OCI-LY1 (cell line): ENCODE results near the gene MYO9A.

Experiments used
- H2AFZ ChIP-seq: fragments of 200-600 bp; sonication (generic), shearing (Covaris generic); 2 replicates; pipeline ENCODE4 v1.6.0; 2014; ENCODE audit warnings: antibody characterized with exemption, mild to moderate bottlenecking, low read length
- H3F3A ChIP-seq: fragments of 200-600 bp; sonication (generic), shearing (Covaris generic); 2 replicates; pipeline ENCODE4 v1.6.0; 2014; ENCODE audit warnings: mild to moderate bottlenecking, antibody characterized with exemption, low read length, moderate library complexity; ENCODE audit not compliant: insufficient read depth
- H3K27ac ChIP-seq: fragments of 200-600 bp; sonication (generic); 2 replicates; pipeline ENCODE4 v1.5.1; 2014; ENCODE audit warnings: low read length, mixed run types, mild to moderate bottlenecking, low read depth; ENCODE audit not compliant: poor library complexity, severe bottlenecking
- H3K27me3 ChIP-seq: fragments of 200-600 bp; sonication (generic); 2 replicates; pipeline ENCODE4 v1.6.0; 2014; ENCODE audit warnings: antibody characterized with exemption, mild to moderate bottlenecking, low read length, moderate library complexity; ENCODE audit not compliant: insufficient read depth
- H3K36me3 ChIP-seq: fragments of 200-600 bp; sonication (generic); 2 replicates; pipeline ENCODE4 v1.6.1; 2014; ENCODE audit warnings: mild to moderate bottlenecking, antibody characterized with exemption, low read length, moderate library complexity, mixed read lengths; ENCODE audit not compliant: insufficient read depth
- H3K4me1 ChIP-seq: fragments of 200-600 bp; sonication (generic); 2 replicates; pipeline ENCODE4 v1.5.1; 2014; ENCODE audit warnings: mild to moderate bottlenecking, low read length, moderate library complexity; ENCODE audit not compliant: insufficient read depth, severe bottlenecking
- H3K4me2 ChIP-seq: fragments of 200-600 bp; sonication (generic), shearing (Covaris generic); 2 replicates; pipeline ENCODE4 v1.6.1; 2014; ENCODE audit warnings: low read length
- H3K4me3 ChIP-seq: fragments of 200-600 bp; sonication (generic); 2 replicates; pipeline ENCODE4 v1.5.1; 2014; ENCODE audit warnings: low read length, low read depth, mild to moderate bottlenecking, mixed read lengths; ENCODE audit not compliant: poor library complexity, severe bottlenecking
- H3K79me2 ChIP-seq: fragments of 200-600 bp; shearing (Covaris generic); 2 replicates; pipeline ENCODE4 v1.6.1; 2016; ENCODE audit warnings: mixed run types, low read length, mixed read lengths; ENCODE audit not compliant: insufficient read depth
- H3K9ac ChIP-seq: fragments of 200-600 bp; sonication (generic), shearing (Covaris generic); 2 replicates; pipeline ENCODE4 v1.6.1; 2014; ENCODE audit warnings: mild to moderate bottlenecking, low read length, mixed read lengths
- H3K9me2 ChIP-seq: fragments of 200-600 bp; sonication (generic), shearing (Covaris generic); 2 replicates; pipeline ENCODE4 v1.6.1; 2014; ENCODE audit warnings: low read depth, mild to moderate bottlenecking, low read length, mixed read lengths
- H3K9me3 ChIP-seq: fragments of 200-600 bp; shearing (Covaris generic); 2 replicates; pipeline ENCODE4 v1.6.1; 2014; ENCODE audit warnings: low read length, mixed read lengths
- H4K20me1 ChIP-seq: fragments of 200-600 bp; sonication (generic), shearing (Covaris generic); 2 replicates; pipeline ENCODE4 v1.6.0; 2016; ENCODE audit warnings: mild to moderate bottlenecking, low read length; ENCODE audit not compliant: insufficient read depth
- EZH2 ChIP-seq: fragments of 200-600 bp; sonication (generic), shearing (Covaris generic); IDR thresholded peaks from 2 replicates; pipeline ENCODE4 v1.8.0; 2017; ENCODE audit warnings: borderline replicate concordance, mixed run types, mild to moderate bottlenecking, antibody characterized with exemption, low read length, moderate library complexity, mixed read lengths
- TF ChIP-seq, protein P1 (sequence below): fragments of 200-600 bp; sonication (generic), shearing (Covaris generic); IDR thresholded peaks from 2 replicates; pipeline ENCODE4 v1.5.1; 2017; ENCODE audit warnings: mild to moderate bottlenecking, antibody characterized with exemption, low read length, moderate library complexity, mixed read lengths

Gene MYO9A

DNA sequence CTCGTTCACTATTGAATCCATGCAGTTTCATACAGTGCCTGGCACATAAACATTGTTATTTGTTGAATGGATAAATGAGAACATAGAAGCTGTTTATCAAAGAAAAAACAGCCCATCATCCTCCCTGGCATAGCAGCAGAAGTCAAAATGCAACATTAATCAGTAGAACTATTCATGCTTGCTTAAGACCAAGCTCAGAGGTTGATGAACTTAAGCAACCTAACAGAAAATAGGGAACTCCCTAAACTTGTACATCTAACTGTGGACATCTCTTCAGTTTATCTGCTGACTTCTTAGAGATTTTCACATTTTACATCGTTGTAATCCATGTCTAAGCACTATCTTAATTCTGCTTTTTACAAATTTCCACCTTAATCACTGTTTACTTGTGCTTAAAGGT lies 29.5 kb upstream of the MYO9A start:
- Histone ChIP-seq H3K4me2 (no peak overlapping the region), H4K20me1 (no peaks in the 10 kb centered on the region), H3K4me1 (no peaks in the 10 kb centered on the region), H3K36me3 (no peaks in the 10 kb centered on the region), H3K9ac (no peak overlapping the region), H3K79me2 (no peaks in the 10 kb centered on the region), H3K4me3 (no peak overlapping the region), H3K9me2 (no peaks in the 10 kb centered on the region), H3K27me3 (no peaks in the 10 kb centered on the region), H3K9me3 (no peaks in the 10 kb centered on the region), H3F3A (no peaks in the 10 kb centered on the region), H3K27ac (no peak overlapping the region), H2AFZ (no peak overlapping the region)
- TF ChIP-seq EZH2: no peak
- TF ChIP-seq, protein P1, sequence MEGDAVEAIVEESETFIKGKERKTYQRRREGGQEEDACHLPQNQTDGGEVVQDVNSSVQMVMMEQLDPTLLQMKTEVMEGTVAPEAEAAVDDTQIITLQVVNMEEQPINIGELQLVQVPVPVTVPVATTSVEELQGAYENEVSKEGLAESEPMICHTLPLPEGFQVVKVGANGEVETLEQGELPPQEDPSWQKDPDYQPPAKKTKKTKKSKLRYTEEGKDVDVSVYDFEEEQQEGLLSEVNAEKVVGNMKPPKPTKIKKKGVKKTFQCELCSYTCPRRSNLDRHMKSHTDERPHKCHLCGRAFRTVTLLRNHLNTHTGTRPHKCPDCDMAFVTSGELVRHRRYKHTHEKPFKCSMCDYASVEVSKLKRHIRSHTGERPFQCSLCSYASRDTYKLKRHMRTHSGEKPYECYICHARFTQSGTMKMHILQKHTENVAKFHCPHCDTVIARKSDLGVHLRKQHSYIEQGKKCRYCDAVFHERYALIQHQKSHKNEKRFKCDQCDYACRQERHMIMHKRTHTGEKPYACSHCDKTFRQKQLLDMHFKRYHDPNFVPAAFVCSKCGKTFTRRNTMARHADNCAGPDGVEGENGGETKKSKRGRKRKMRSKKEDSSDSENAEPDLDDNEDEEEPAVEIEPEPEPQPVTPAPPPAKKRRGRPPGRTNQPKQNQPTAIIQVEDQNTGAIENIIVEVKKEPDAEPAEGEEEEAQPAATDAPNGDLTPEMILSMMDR: no peak

DNA sequence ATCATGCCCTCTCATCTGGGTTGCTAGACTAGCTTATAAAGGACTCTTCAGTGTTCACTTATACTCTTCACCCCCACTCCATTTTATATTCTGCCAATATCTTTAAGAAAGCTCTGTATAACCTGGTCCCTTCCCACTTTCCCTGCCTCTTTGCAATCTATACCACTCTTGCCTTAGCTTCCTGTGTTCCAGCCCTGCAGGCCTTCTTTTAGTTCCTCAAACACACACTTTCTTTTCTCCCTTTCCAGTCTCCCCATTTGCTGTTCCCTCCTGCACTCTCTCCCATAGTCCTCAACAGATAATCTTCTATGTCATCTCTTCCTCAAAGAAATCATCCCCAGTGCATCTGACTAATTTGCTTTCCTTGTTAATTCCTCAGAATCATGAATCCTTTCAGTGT lies 29.0 kb upstream of the MYO9A start:
- no peaks in the 10 kb centered on the region for H3K9me2 ChIP-seq
- H3K79me2 ChIP-seq: no peaks in the 10 kb centered on the region
- H3K9me3 ChIP-seq: no peaks in the 10 kb centered on the region
- peaks cover 4% of the 10 kb centered on the region for H3K4me1 ChIP-seq
- H3K4me2 ChIP-seq: no peak overlapping the region
- no peak overlapping the region for H2AFZ ChIP-seq
- H3K27me3 ChIP-seq: no peaks in the 10 kb centered on the region
- no peak overlapping the region for H3K9ac ChIP-seq
- no peaks in the 10 kb centered on the region for H3F3A ChIP-seq
- no peaks in the 10 kb centered on the region for H3K36me3 ChIP-seq
- no peak for TF ChIP-seq EZH2
- TF ChIP-seq, protein P1: no peak
- H3K4me3 ChIP-seq: no peak overlapping the region
- no peaks in the 10 kb centered on the region for H4K20me1 ChIP-seq
- no peak overlapping the region for H3K27ac ChIP-seq

DNA sequence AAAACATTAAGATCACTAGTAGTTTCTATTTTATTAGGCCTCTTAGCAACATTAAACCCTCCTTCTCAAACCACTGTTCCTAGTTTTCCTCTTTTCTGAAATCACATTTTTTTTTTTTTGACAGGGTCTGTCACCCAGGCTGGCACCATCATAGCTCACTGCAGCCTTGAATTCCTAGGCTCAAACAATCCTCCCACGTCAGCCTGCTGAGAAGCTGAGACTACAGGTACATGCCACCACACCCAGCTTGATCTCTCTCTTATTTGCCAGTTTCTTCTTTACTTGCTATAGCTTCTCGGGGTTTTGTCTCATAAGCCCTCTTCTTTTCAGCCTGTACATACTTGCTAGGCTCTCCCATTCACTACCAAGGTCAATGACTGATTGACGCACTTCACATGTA lies 28.3 kb upstream of the MYO9A start:
- no peak overlapping the region for H2AFZ ChIP-seq
- H3K79me2 ChIP-seq: no peaks in the 10 kb centered on the region
- H3K27ac ChIP-seq: no peak overlapping the region
- no peak overlapping the region for H3K9ac ChIP-seq
- H3K36me3 ChIP-seq: no peaks in the 10 kb centered on the region
- peaks cover 11% of the 10 kb centered on the region for H3K4me1 ChIP-seq
- H3K4me3 ChIP-seq: no peak overlapping the region
- H3K9me3 ChIP-seq: no peaks in the 10 kb centered on the region
- TF ChIP-seq, protein P1: no peak
- TF ChIP-seq EZH2: no peak
- H3K9me2 ChIP-seq: no peaks in the 10 kb centered on the region
- H4K20me1 ChIP-seq: no peaks in the 10 kb centered on the region
- no peak overlapping the region for H3K4me2 ChIP-seq
- no peaks in the 10 kb centered on the region for H3K27me3 ChIP-seq
- H3F3A ChIP-seq: no peaks in the 10 kb centered on the region
